Prostate gland (tissue), 2 donors: ENCODE data around the gene LARGE1. TPM values are rescaled to one million over a fixed set of nuclear protein-coding genes. Genes with fewer than 3 reads are reported as not detected.

ENCODE experiments used
- DNase-seq: peaks from one replicate; pipeline ENCODE4 v3.0.0-alpha.2; 2019; ENCODE audit warnings: low spot score
- H3K27ac ChIP-seq, 2 donors: fragments of 200-600 bp; sonication (generic); 2 replicates each; pipeline ENCODE4 v1.5.1; 2017 to 2019
- H3K27me3 ChIP-seq: fragments of 200-600 bp; sonication (generic); replicated peaks from 2 replicates; pipeline ENCODE4 v1.5.1; 2019; ENCODE audit not compliant: insufficient read depth
- H3K36me3 ChIP-seq, 2 donors: fragments of 200-600 bp; sonication (generic); 1 replicate in 1 of 2; 2 replicates in 1 of 2; pipeline versions ENCODE4 v1.5.1 to v1.8.1; 2017 to 2019
- H3K4me1 ChIP-seq: fragments of 200-600 bp; sonication (generic); replicated peaks from 2 replicates; pipeline ENCODE4 v1.5.1; 2019
- H3K4me3 ChIP-seq, 2 donors: fragments of 200-600 bp; sonication (generic); 2 replicates each; pipeline ENCODE4 v1.5.1; 2017 to 2019
- H3K9me3 ChIP-seq: fragments of 200-600 bp; sonication (generic); 2 replicates; pipeline ENCODE4 v1.5.1; 2017
- CTCF ChIP-seq, 4 experiments: fragments of 200-600 bp in 2 of 4; fragments of 450-650 bp in 2 of 4; sonication (generic) in 2 of 4; IDR thresholded peaks; 1 replicate in 3 of 4; 2 replicates in 1 of 4; pipeline ENCODE4 v1.5.1; 2016 to 2019; ENCODE audit warnings: antibody characterized with exemption in 4 of 4, mild to moderate bottlenecking in 2 of 4, moderate library complexity in 2 of 4
- POLR2A ChIP-seq: fragments of 450-650 bp; IDR thresholded peaks from one replicate; pipeline ENCODE4 v1.6.1; 2016; ENCODE audit warnings: antibody characterized with exemption, mild to moderate bottlenecking
- POLR2AphosphoS5 ChIP-seq: sonication (generic); formaldehyde crosslinking; IDR thresholded peaks from one replicate; pipeline ENCODE4 v1.6.1; 2017; ENCODE audit warnings: antibody characterized with exemption
- WGBS: methylation state at CpG from one replicate; pipeline ENCODE4 v1.1.5; 2018; 5-methylcytosine and 5-hydroxymethylcytosine counted together
- intact Hi-C: fragments of 100-400 bp; cut with DNase I; formaldehyde crosslinking; loops from one replicate; pipeline ENCODE4 v1.14.2; 2022
- total RNA-seq, 2 donors: library from RNA; depleted of rRNA; stranded (reverse); fragments of >200 nt; gene quantifications; one replicate each; pipeline ENCODE4 v1.1.0, GENCODE V29; 2016

The LARGE1 gene
- total RNA-seq, 2 donors from 2014 or later = 18.6 to 37.4 TPM

- H3K36me3 ChIP-seq = no peaks in the 10 kb centered on the region
- no peaks in the 10 kb centered on the region for H3K9me3 ChIP-seq
- H3K4me1 ChIP-seq = no peaks in the 10 kb centered on the region
- H3K27ac ChIP-seq = no peak overlapping the region
- 25% methylated on average over 4 of the region's 4 CpGs for WGBS
- DNase-seq = peak; percentile 11
- H3K4me3 ChIP-seq = no peak overlapping the region
- TF ChIP-seq POLR2AphosphoS5 = peak; percentile 49
- TF ChIP-seq CTCF (IDR thresholded peaks at IDR 0.05) = no peak
- no peaks in the 10 kb centered on the region for H3K27me3 ChIP-seq
- intact Hi-C loops = no loop called here
Measured at GRCh38 chr22:33357981-33358399, 562.3 kb downstream of the LARGE1 start.

GRCh38 chr22:33354928-33355327 is 565.3 kb downstream of the LARGE1 start:
- Histone ChIP-seq H3K9me3 (no peaks in the 10 kb centered on the region), H3K27me3 (no peaks in the 10 kb centered on the region), H3K27ac (no peak overlapping the region), H3K36me3 (no peaks in the 10 kb centered on the region), H3K4me3 (no peak overlapping the region), H3K4me1 (no peaks in the 10 kb centered on the region)
- no peak for TF ChIP-seq CTCF (IDR thresholded peaks at IDR 0.05)
- TF ChIP-seq POLR2A = no peak
- TF ChIP-seq POLR2AphosphoS5 = no peak
- intact Hi-C loops = no loop called here
- WGBS = 82% methylated on average over 1 of the region's 1 CpG
- no peak for DNase-seq

GRCh38 chr22:33353502-33353901 is 566.8 kb downstream of the LARGE1 start:
- intact Hi-C loops = no loop called here

GRCh38 chr22:33352768-33353167 is 567.5 kb downstream of the LARGE1 start:
- Histone ChIP-seq H3K9me3 (no peaks in the 10 kb centered on the region), H3K36me3 (no peaks in the 10 kb centered on the region), H3K4me3 (no peak overlapping the region), H3K4me1 (no peaks in the 10 kb centered on the region), H3K27me3 (no peaks in the 10 kb centered on the region), H3K27ac (no peak overlapping the region)
- DNase-seq = no peak
- TF ChIP-seq POLR2AphosphoS5 = no peak
- TF ChIP-seq POLR2A = no peak
- TF ChIP-seq CTCF (IDR thresholded peaks at IDR 0.05) = no peak
- WGBS = 90% methylated on average over 1 of the region's 1 CpG
- intact Hi-C loops = no loop called here

More at GRCh38 chr22:33353502-33353901, 566.8 kb downstream of the LARGE1 start:
- TF ChIP-seq POLR2AphosphoS5 (no peak), POLR2A (no peak), CTCF (IDR thresholded peaks at IDR 0.05) (no peak)
- no peak overlapping the region for H3K4me3 ChIP-seq
- WGBS = 88% methylated on average over 4 of the region's 4 CpGs
- H3K36me3 ChIP-seq = no peaks in the 10 kb centered on the region
- no peaks in the 10 kb centered on the region for H3K9me3 ChIP-seq
- no peaks in the 10 kb centered on the region for H3K4me1 ChIP-seq
- no peak for DNase-seq
- no peaks in the 10 kb centered on the region for H3K27me3 ChIP-seq
- H3K27ac ChIP-seq = no peak overlapping the region

GRCh38 chr22:33350961-33351360 is 569.3 kb downstream of the LARGE1 start:
- WGBS = 88% methylated on average over 2 of the region's 2 CpGs
- TF ChIP-seq POLR2A = no peak
- no peak for TF ChIP-seq POLR2AphosphoS5
- no peak for TF ChIP-seq CTCF (IDR thresholded peaks at IDR 0.05)
- Histone ChIP-seq H3K27me3 (no peaks in the 10 kb centered on the region), H3K27ac (no peak overlapping the region), H3K9me3 (no peaks in the 10 kb centered on the region), H3K4me1 (no peaks in the 10 kb centered on the region), H3K4me3 (no peak overlapping the region), H3K36me3 (no peaks in the 10 kb centered on the region)
- no peak for DNase-seq
- intact Hi-C loops = no loop called here
